Activated CD8-positive, alpha-beta memory T cell treated with anti-CD3 and anti-CD28 coated beads, Interleukin-2, amount 50 U/mL, for 1 hour (primary cell): ENCODE results near the gene CDC42.

Experiments used
- DNase-seq: peaks from one replicate; pipeline ENCODE4 v3.0.0-alpha.2; 2020; ENCODE audit errors: extremely low read depth

CDC42 gene

GRCh38 chr1:22074803-22075202, 22.3 kb downstream of the CDC42 start:
- DNase-seq = no peak

GRCh38 chr1:22075718-22076117, 23.2 kb downstream of the CDC42 start:
- DNase-seq = no peak

GRCh38 chr1:22076346-22076745, 23.8 kb downstream of the CDC42 start:
- no peak for DNase-seq

- DNase-seq = no peak
Measured at GRCh38 chr1:22077728-22078127, 25.2 kb downstream of the CDC42 start.

- DNase-seq = no peak
Measured at GRCh38 chr1:22078133-22078532, 25.6 kb downstream of the CDC42 start.

- DNase-seq = no peak
Measured at GRCh38 chr1:22080191-22080590, 27.7 kb downstream of the CDC42 start.

- no peak for DNase-seq
Measured at GRCh38 chr1:22088331-22088730, 35.8 kb downstream of the CDC42 start.

GRCh38 chr1:22089134-22089571, 36.6 kb downstream of the CDC42 start:
- no peak for DNase-seq

- DNase-seq = no peak
Measured at GRCh38 chr1:22089787-22090186, 37.3 kb downstream of the CDC42 start.

- no peak for DNase-seq
Measured at GRCh38 chr1:22090867-22091266, 38.4 kb downstream of the CDC42 start.

- peak; percentile 9 for DNase-seq
Measured at GRCh38 chr1:22092026-22092768, 39.7 kb downstream of the CDC42 start.

GRCh38 chr1:22093513-22093912, 41.0 kb downstream of the CDC42 start:
- DNase-seq = no peak

GRCh38 chr1:22096036-22096435, 43.5 kb downstream of the CDC42 start:
- no peak for DNase-seq

- no peak for DNase-seq
Measured at GRCh38 chr1:22096463-22096862, 44.0 kb downstream of the CDC42 start.

- no peak for DNase-seq
Measured at GRCh38 chr1:22098752-22099151, 46.2 kb downstream of the CDC42 start.

GRCh38 chr1:22100168-22100567, 47.7 kb downstream of the CDC42 start:
- no peak for DNase-seq

- DNase-seq = no peak
Measured at GRCh38 chr1:22101199-22101598, 48.7 kb downstream of the CDC42 start.

GRCh38 chr1:22101995-22102394, 49.5 kb downstream of the CDC42 start:
- no peak for DNase-seq

GRCh38 chr1:22102746-22103145, 50.2 kb downstream of the CDC42 start:
- DNase-seq = no peak

- no peak for DNase-seq
Measured at GRCh38 chr1:22104094-22104493, 51.6 kb downstream of the CDC42 start.

- DNase-seq = no peak
Measured at GRCh38 chr1:22104865-22105437, 52.4 kb downstream of the CDC42 start.

GRCh38 chr1:22105611-22106207, 53.2 kb downstream of the CDC42 start:
- DNase-seq = no peak

- DNase-seq = no peak
Measured at GRCh38 chr1:22107126-22107525, 54.6 kb downstream of the CDC42 start.
